ENCODE data around the gene CLCN7. TPM values are rescaled to one million over a fixed set of nuclear protein-coding genes. Genes with fewer than 3 reads are reported as not detected.

The CLCN7 gene
- total RNA-seq, 1 donor from 2014 or later: 76.2 TPM

DNA sequence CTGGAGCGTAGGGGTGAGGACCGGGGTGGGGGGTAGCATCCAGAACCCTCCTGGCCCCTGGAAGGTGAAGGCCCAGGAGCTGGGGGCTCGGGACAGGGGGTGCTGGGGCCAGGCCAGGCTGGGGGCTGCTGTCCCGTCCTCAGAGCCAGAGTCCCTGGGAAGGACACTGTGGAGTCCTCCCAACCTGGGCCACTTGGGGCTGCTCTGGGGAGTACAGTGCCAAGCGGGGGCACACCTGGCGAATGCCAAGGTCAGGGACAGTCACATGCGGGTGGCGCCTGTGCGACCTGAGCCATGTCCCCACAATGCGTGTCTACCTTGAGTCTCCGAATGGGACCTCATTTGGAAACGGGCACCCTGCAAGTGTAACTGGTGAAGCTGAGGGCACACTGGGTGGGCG is 45.2 kb downstream of the CLCN7 start:
- no peak for DNase-seq (ENCODE audit: low read depth)
- TF ChIP-seq, protein P1, sequence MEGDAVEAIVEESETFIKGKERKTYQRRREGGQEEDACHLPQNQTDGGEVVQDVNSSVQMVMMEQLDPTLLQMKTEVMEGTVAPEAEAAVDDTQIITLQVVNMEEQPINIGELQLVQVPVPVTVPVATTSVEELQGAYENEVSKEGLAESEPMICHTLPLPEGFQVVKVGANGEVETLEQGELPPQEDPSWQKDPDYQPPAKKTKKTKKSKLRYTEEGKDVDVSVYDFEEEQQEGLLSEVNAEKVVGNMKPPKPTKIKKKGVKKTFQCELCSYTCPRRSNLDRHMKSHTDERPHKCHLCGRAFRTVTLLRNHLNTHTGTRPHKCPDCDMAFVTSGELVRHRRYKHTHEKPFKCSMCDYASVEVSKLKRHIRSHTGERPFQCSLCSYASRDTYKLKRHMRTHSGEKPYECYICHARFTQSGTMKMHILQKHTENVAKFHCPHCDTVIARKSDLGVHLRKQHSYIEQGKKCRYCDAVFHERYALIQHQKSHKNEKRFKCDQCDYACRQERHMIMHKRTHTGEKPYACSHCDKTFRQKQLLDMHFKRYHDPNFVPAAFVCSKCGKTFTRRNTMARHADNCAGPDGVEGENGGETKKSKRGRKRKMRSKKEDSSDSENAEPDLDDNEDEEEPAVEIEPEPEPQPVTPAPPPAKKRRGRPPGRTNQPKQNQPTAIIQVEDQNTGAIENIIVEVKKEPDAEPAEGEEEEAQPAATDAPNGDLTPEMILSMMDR (conservative IDR thresholded peaks at IDR 0.05; ENCODE audit: low read depth, low read length): no peak
- no peak overlapping the region for H3K4me3 ChIP-seq (ENCODE audit: low read depth, low read length)

DNA sequence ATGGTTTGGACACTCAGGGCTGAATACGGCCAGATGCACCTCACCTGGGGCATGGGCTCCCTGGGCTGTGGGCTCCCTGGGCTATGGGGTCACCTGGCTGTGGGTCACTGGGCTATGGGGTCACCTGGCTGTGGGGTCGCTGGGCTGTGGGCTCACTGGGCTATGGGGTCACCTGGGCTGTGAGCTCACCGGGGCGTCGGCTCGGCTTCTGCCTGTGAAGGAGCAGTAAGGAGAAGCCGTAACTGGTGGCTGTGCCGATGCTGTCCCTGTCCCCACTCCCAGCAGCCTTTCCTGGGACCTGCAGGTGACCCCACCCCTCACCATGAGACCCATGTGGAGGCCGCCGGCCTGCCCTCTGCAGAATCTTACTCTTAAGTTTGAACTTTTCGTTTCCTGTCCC is 45.8 kb downstream of the CLCN7 start:
- TF ChIP-seq, protein P1 (conservative IDR thresholded peaks at IDR 0.05; ENCODE audit: low read depth, low read length): no peak
- DNase-seq (ENCODE audit: low read depth): no peak
- H3K4me3 ChIP-seq (ENCODE audit: low read depth, low read length): no peak overlapping the region

DNA sequence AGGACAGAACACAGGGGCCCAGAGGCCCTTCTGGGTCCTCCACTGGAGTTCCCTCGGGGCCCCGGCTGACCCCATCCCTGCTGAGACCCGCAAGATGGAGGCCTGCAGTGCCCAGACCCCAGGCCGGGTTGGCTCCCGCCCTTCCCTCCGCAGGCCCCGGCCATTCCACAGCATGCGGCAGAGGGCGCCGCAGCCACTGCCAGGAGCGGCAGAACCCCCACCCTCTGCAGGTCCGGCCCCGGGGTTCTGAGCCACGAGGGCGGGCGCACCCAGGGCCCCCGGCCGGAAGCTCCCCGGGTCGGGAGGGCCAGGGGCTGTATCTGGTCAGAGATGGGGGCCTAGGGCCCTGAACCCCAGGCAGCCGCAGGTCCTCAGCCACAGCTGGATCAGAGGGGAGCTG is 46.3 kb downstream of the CLCN7 start:
- TF ChIP-seq, protein P1 (conservative IDR thresholded peaks at IDR 0.05; ENCODE audit: low read depth, low read length): no peak
- DNase-seq (ENCODE audit: low read depth): no peak
- no peak overlapping the region for H3K4me3 ChIP-seq (ENCODE audit: low read depth, low read length)

DNA sequence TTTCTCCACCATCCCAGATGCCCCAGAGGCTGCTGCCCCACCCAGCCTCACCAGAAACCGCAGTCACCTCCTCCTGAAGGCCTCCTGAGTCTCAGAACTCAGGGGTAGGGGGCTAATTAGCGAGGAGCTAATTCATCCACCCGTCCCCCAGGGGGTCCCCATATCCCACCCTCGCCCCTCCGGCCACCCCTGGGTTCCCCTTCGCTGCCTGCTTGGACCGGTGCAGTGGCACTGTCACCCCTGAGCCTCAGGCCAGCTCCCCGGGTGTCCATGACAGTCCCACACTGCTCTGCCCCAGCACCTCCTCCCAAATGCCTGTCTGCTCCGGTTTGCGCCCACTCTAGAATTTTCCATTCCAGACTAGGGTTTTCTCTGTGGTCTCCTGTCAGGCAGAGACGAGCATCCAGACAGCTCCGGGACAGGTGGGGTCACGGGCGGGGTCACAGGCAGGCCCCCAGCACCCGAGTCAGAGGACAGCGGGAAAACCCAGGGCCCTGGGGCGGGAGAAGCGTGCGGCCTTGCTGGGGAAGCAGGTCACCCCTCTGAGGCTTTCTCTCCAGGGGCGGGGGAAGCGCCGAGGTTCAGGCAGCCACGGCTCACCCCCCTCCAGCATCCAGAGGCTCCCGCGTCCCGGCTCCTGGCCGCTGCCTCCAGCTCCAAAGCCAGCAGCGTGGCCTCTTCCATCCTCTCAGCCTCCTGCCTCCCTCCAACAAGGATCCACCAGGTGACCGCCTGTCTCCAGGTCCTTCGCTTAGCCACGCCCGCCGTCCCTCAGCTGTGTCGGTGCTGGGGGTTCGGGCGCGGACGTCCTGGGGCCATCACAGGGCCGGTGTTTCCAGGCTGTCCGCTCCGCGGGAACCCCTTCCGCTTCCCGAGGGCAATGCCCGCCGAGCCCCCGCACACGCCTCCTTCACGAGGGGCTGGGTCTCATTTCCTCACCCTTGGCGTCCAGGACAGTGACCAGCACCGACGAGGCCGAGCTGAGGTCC is 47.1 kb downstream of the CLCN7 start:
- H3K4me3 ChIP-seq (ENCODE audit: low read depth, low read length): no peak overlapping the region
- DNase-seq (ENCODE audit: low read depth): no peak
- TF ChIP-seq, protein P1 (conservative IDR thresholded peaks at IDR 0.05; ENCODE audit: low read depth, low read length): no peak

DNA sequence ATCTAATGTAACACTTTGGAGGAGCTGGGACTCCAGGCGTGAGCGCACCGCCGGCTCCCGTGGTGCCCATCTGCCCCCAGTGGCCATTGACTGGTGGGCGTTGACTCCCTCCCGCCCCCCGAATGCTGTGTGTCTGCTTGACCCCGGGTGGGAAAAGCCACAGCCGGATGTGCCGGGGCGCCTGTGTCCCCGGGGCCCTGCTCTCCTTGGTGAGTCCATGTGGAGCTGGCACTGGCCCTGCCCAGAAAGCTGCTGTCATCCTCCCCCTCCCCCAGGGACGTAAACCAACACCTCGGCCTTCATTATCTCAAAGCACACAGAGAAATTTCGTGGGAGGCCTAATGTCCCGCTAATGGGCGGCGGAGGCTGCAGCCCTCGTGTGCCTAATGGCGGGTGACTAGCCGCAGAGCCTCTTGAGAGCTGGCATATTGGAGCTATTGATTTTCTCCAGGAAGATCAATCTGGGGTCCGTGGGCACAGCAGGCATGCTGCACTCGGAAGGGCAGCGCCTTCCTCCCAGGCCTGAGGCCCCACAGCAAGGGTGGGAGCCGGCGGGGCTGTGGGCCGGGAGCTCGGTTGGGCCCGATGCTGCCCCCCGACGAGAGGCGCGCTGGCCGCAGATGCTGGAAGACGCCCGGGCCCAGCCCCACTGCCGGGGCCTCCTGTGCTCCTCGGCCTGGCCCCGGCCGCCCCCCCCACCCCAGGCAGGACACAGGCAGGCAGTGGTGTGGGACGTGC is 47.9 kb downstream of the CLCN7 start:
- H3K4me3 ChIP-seq (ENCODE audit: low read depth, low read length): no peak overlapping the region
- TF ChIP-seq, protein P1 (conservative IDR thresholded peaks at IDR 0.05; ENCODE audit: low read depth, low read length): no peak
- no peak for DNase-seq (ENCODE audit: low read depth)

DNA sequence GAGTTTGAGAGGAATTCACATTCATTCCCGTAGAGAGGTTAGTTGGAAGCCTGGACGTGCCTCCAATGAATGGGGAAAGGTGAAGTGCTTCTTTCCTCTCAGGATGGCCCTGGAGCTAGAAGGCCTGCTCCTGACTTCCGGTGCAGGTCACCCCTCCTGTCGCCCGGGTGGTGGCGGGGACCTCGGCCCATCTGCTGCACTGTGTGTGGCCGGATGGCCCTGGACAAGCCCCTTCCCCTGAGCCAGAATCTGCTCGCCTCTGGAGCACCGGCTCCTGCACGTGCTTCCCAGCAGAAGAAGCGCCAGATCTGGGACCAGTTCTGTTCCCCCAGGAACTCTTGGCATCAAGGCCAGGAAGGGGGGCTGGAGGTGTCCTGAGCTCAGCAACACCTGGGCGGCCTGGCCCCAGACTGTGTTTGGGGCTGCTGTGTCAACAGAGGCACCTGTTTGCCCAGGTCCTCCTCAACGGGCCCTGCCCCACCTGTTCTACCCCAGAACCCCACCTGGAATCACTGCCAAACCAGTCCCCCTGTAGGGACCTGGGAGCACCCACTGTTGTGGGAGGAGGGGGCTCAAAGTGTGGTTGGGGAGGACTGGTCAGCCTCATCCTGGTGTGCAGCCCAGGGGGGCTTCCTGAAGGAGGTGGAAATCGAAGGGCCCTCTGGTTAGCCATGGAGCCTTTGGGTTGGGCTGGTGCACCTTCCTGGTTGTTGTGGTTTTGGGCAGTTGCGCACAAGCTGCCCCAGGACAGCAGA is 49.0 kb downstream of the CLCN7 start:
- H3K4me3 ChIP-seq (ENCODE audit: low read depth, low read length): no peak overlapping the region
- TF ChIP-seq, protein P1 (conservative IDR thresholded peaks at IDR 0.05; ENCODE audit: low read depth, low read length): no peak
- DNase-seq (ENCODE audit: low read depth): no peak

Measured in epithelial cell of proximal tubule (primary cell).